Keratinocyte (primary cell): ENCODE results near the gene SORD. TPM values are rescaled to one million over a fixed set of nuclear protein-coding genes. Genes with fewer than 3 reads are reported as not detected.

Experiments
- DNase-seq: peaks from one replicate; pipeline ENCODE4 v3.0.0-alpha.2; 2011; ENCODE audit warnings: low read depth, missing footprints, low spot score
- FAIRE-seq: peaks from 2 replicates; lab custom pipeline; 2011; peaks lifted over from hg19 to GRCh38; lab: Jason Lieb, UNC
- H2AFZ ChIP-seq: 2 replicates; pipeline ENCODE4 v1.6.0; 2012; ENCODE audit warnings: low read length, control low read depth, inconsistent platforms; ENCODE audit not compliant: control insufficient read depth
- H3K27ac ChIP-seq: 2 replicates; pipeline ENCODE4 v1.5.1; 2011; ENCODE audit warnings: low read length; ENCODE audit not compliant: control insufficient read depth, insufficient read depth
- H3K27me3 ChIP-seq: 3 replicates; pipeline ENCODE4 v1.6.0; 2011; ENCODE audit warnings: low read length; ENCODE audit not compliant: control insufficient read depth, insufficient read depth; ENCODE audit errors: extremely low read depth
- H3K36me3 ChIP-seq, 2 experiments: 2 replicates in 1 of 2; 3 replicates in 1 of 2; pipeline ENCODE4 v1.5.1; 2011; ENCODE audit warnings: low read length in 2 of 2, mild to moderate bottlenecking in 1 of 2; ENCODE audit not compliant: control insufficient read depth in 2 of 2, insufficient read depth in 2 of 2; ENCODE audit errors: extremely low read depth in 1 of 2
- H3K4me1 ChIP-seq: 3 replicates; pipeline ENCODE4 v1.5.1; 2011; ENCODE audit warnings: low read length; ENCODE audit not compliant: control insufficient read depth, insufficient read depth; ENCODE audit errors: extremely low read depth
- H3K4me2 ChIP-seq: 3 replicates; pipeline ENCODE4 v1.6.0; 2011; ENCODE audit warnings: low read depth, low read length; ENCODE audit not compliant: control insufficient read depth, insufficient read depth; ENCODE audit errors: extremely low read depth
- H3K4me3 ChIP-seq, 3 experiments: fragments of 200-600 bp in 1 of 3; sonication (generic) in 1 of 3; 2 replicates in 2 of 3; 3 replicates in 1 of 3; pipeline ENCODE4 v1.5.1; 2011 to 2016; ENCODE audit warnings: low read length in 3 of 3, mild to moderate bottlenecking in 3 of 3, control low read depth in 2 of 3, inconsistent platforms in 1 of 3, low read depth in 1 of 3, mixed read lengths in 1 of 3, mixed run types in 1 of 3, moderate library complexity in 1 of 3; ENCODE audit not compliant: control insufficient read depth in 2 of 3, insufficient read depth in 2 of 3; ENCODE audit errors: extremely low read depth in 1 of 3
- H3K79me2 ChIP-seq: 2 replicates; pipeline ENCODE4 v1.6.0; 2012; ENCODE audit warnings: low read length; ENCODE audit not compliant: control insufficient read depth, insufficient read depth
- H3K9ac ChIP-seq: 3 replicates; pipeline ENCODE4 v1.6.0; 2011; ENCODE audit warnings: low read length; ENCODE audit not compliant: control insufficient read depth, insufficient read depth; ENCODE audit errors: extremely low read depth
- H3K9me1 ChIP-seq: 3 replicates; pipeline ENCODE4 v1.6.0; 2011; ENCODE audit warnings: low read length; ENCODE audit not compliant: control insufficient read depth, insufficient read depth; ENCODE audit errors: extremely low read depth
- H3K9me3 ChIP-seq: 2 replicates; pipeline ENCODE4 v1.5.1; 2012; ENCODE audit warnings: low read depth, low read length; ENCODE audit not compliant: control insufficient read depth
- H4K20me1 ChIP-seq: 3 replicates; pipeline ENCODE4 v1.6.0; 2011; ENCODE audit warnings: low read length; ENCODE audit not compliant: control insufficient read depth, insufficient read depth; ENCODE audit errors: extremely low read depth
- EZH2 ChIP-seq: IDR thresholded peaks from one replicate; pipeline ENCODE4 v1.6.1; 2012; ENCODE audit warnings: inconsistent platforms, mild to moderate bottlenecking, low read length, moderate library complexity
- dilution Hi-C: fragments of 300-500 bp; cut with MboI; formaldehyde crosslinking; loops from one replicate; pipeline ENCODE4 v1.7.0; 2020; ENCODE audit warnings: low sequenced_read_pairs; ENCODE audit not compliant: extremely low pct_ligation_motif_present
- polyA plus RNA-seq, 5 experiments: library from polyadenylated mRNA; depleted of rRNA in 3 of 5; stranded (reverse) in 3 of 5; stranded (forward) in 1 of 5; unstranded in 1 of 5; fragments of >200 nt; gene quantifications; 1 replicate in 1 of 5; 2 replicates in 3 of 5; 3 replicates in 1 of 5; pipeline versions ENCODE4 v1.2.1 to v1.2.3, GENCODE V29; 2011 to 2012; ENCODE audit warnings: missing spikeins in 2 of 5, low read depth in 1 of 5, low replicate concordance in 1 of 5
- TF ChIP-seq, protein P1 (sequence below), 3 experiments: IDR thresholded peaks in 1 of 3; conservative IDR thresholded peaks in 1 of 3; optimal IDR thresholded peaks in 1 of 3; 2 replicates in 2 of 3; 3 replicates in 1 of 3; pipeline versions ENCODE3 to v1.5.1; 2011; ENCODE audit warnings: low read length in 3 of 3, mild to moderate bottlenecking in 3 of 3, moderate library complexity in 2 of 3, control low read depth in 1 of 3, inconsistent platforms in 1 of 3; ENCODE audit not compliant: insufficient read depth in 2 of 3; ENCODE audit errors: extremely low read depth in 1 of 3

The SORD gene
- polyA plus RNA-seq, 1 donor (not counting 4 experiments of a cell fraction or from before 2014, with no cell fraction given), result 46.7 TPM

DNA sequence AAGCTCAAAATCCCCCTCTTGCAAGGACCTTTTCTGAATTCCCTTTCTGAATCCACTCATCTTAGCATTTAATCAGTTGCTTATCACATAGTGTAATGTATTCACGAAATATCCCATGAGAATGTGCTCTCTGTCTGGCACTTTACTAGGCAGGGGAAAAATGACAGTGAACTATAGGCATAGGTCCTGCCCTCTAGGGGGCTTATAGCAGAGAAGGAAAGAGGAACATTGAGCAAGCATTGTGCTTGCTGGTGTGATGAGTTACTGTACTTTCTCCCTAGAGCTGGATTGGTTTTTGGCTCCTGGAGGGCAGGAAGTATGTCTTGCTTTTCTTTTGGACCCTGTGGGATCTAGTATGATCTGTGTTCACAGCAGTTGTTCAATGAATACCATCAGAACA is 64.5 kb downstream of the SORD start:
- Histone ChIP-seq H3K9ac (no peak overlapping the region), H3K27ac (no peak overlapping the region), H3K27me3 (peaks cover 10% of the 10 kb centered on the region), H4K20me1 (no peaks in the 10 kb centered on the region), H3K9me3 (no peaks in the 10 kb centered on the region), H3K36me3 (no peaks in the 10 kb centered on the region), H2AFZ (no peak overlapping the region), H3K4me3 (no peak overlapping the region), H3K9me1 (no peaks in the 10 kb centered on the region), H3K4me2 (no peak overlapping the region), H3K79me2 (no peaks in the 10 kb centered on the region), H3K4me1 (peaks cover 6% of the 10 kb centered on the region)
- no peak for FAIRE-seq
- DNase-seq, result no peak
- dilution Hi-C loops, result no loop called here
- no peak for TF ChIP-seq EZH2
- TF ChIP-seq, protein P1, sequence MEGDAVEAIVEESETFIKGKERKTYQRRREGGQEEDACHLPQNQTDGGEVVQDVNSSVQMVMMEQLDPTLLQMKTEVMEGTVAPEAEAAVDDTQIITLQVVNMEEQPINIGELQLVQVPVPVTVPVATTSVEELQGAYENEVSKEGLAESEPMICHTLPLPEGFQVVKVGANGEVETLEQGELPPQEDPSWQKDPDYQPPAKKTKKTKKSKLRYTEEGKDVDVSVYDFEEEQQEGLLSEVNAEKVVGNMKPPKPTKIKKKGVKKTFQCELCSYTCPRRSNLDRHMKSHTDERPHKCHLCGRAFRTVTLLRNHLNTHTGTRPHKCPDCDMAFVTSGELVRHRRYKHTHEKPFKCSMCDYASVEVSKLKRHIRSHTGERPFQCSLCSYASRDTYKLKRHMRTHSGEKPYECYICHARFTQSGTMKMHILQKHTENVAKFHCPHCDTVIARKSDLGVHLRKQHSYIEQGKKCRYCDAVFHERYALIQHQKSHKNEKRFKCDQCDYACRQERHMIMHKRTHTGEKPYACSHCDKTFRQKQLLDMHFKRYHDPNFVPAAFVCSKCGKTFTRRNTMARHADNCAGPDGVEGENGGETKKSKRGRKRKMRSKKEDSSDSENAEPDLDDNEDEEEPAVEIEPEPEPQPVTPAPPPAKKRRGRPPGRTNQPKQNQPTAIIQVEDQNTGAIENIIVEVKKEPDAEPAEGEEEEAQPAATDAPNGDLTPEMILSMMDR (optimal IDR thresholded peaks at IDR 0.05 in 1 of 3, IDR thresholded peaks at IDR 0.05 in 1 of 3, conservative IDR thresholded peaks at IDR 0.05 in 1 of 3; ENCODE audit: extremely low read depth in 1 of 3, insufficient read depth in 2 of 3, low read length in 3 of 3), result no peak

DNA sequence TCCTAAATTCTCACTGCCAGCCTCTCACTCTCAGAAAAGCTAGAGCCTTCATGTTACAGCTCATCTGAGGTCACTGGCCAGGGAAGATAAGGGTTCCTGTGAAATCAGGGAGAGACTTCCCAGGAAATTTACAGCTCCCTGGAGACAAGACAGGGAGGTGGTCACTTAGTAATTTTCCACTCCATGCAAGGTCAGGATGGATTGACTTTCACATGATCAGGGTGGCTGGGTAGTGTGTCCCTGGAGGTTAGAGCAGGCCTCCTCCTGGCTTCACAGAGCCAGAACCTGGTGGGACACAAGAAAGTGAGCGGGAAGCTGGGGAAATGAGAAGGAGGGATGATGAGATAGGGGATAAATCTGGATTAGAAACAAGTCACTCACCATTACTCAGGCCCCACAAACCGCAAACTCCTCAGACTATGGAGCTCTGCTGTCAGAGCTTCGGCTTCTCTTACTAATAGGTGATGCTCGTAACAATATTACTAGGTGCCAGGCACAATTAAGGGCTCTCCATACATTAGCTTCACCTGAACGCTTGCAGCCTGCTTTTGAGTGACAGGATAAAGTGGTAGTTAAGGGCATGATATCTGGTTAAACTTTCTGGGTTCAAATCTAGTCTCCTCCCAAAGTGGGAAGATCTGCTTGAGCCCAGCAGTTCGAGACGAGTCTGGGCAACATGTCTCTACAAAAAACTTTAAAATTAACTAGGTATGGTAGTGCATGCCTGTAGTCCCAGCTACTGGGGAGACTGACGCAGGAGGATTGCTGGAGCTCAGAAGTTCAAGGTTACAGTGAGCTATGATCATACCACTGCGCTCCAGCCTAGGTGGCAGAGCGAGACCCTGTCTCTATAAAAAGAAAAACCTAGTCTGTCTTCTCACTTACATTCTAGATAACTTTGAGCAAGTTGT is 66.1 kb downstream of the SORD start:
- TF ChIP-seq EZH2, result no peak
- TF ChIP-seq, protein P1 (optimal IDR thresholded peaks at IDR 0.05 in 1 of 3, IDR thresholded peaks at IDR 0.05 in 1 of 3, conservative IDR thresholded peaks at IDR 0.05 in 1 of 3; ENCODE audit: extremely low read depth in 1 of 3, insufficient read depth in 2 of 3, low read length in 3 of 3), result no peak
- Histone ChIP-seq H3K4me2 (no peak overlapping the region), H3K4me1 (no peaks in the 10 kb centered on the region), H3K36me3 (no peaks in the 10 kb centered on the region), H3K27ac (no peak overlapping the region), H3K4me3 (no peak overlapping the region), H3K9me1 (no peaks in the 10 kb centered on the region), H3K27me3 (peaks cover 10% of the 10 kb centered on the region), H4K20me1 (no peaks in the 10 kb centered on the region), H3K9ac (no peak overlapping the region), H3K9me3 (no peaks in the 10 kb centered on the region), H3K79me2 (no peaks in the 10 kb centered on the region), H2AFZ (no peak overlapping the region)
- no peak for FAIRE-seq
- dilution Hi-C loops, result no loop called here
- no peak for DNase-seq
